K562 (cell line): ENCODE data around the gene NR0B1. TPM values are rescaled to one million over a fixed set of nuclear protein-coding genes. Genes with fewer than 3 reads are reported as not detected.

Experiments used
- ATAC-seq: fragments of 200-7000 bp; cut with Tn5 transposase; 3 replicates; pipeline ENCODE4 v1.9.1; 2020; ENCODE audit warnings: moderate library complexity
- BruUV-seq: library from RNA; stranded (reverse); fragments of 400-500 nt; replicated peaks from 2 replicates; lab custom pipeline; 2021; lab: Mats Ljungman, UMichigan
- CTCF ChIA-PET: fragments of 300-600 bp; formaldehyde crosslinking; extraction: SDS; loops from one replicate; lab custom pipeline; 2021; ENCODE audit warnings: low intra/inter-chr PET ratio; lab: Yijun Ruan, JAX
- POLR2A ChIA-PET: fragments of 300-600, 350-650 bp; sonication (Branson Sonifier 250); formaldehyde crosslinking; extraction: SDS; loops from one replicate; lab custom pipeline; 2021; ENCODE audit warnings: antibody characterized with exemption, inconsistent platforms; lab: Yijun Ruan, JAX
- DNase-seq, 4 experiments: peaks; one replicate each; pipeline versions ENCODE4 v3.0.0 to v3.0.0-alpha.2; 2011 to 2018; ENCODE audit warnings: low spot score in 3 of 4, mixed read lengths in 3 of 4; ENCODE audit errors: extremely low read depth in 1 of 4
- FAIRE-seq: peaks from 2 replicates; lab custom pipeline; 2011; peaks lifted over from hg19 to GRCh38; lab: Jason Lieb, UNC
- H2AFZ ChIP-seq: 2 replicates; pipeline ENCODE4 v1.6.0; 2011; ENCODE audit warnings: low read depth, low read length, control low read depth, inconsistent platforms
- H3K27ac ChIP-seq: fragments of 200-600 bp; 3 replicates; pipeline ENCODE4 v1.8.0; 2011; ENCODE audit warnings: low read depth, mild to moderate bottlenecking, control low read depth, inconsistent platforms, low read length, moderate library complexity, mixed read lengths; ENCODE audit errors: extremely low read depth
- H3K27me3 ChIP-seq, 2 experiments: fragments of 300-600 bp in 1 of 2; 2 replicates in 1 of 2; 3 replicates in 1 of 2; pipeline versions ENCODE4 v1.6.0 to v1.8.0; 2011; ENCODE audit warnings: inconsistent platforms in 2 of 2, low read length in 2 of 2, mild to moderate bottlenecking in 1 of 2, mixed read lengths in 1 of 2, moderate library complexity in 1 of 2; ENCODE audit not compliant: control insufficient read depth in 2 of 2, insufficient read depth in 2 of 2
- H3K36me3 ChIP-seq: fragments of 300-600 bp; 3 replicates; pipeline ENCODE4 v1.8.0; 2011; ENCODE audit warnings: mild to moderate bottlenecking, low read length, inconsistent platforms; ENCODE audit not compliant: control insufficient read depth, insufficient read depth
- H3K4me1 ChIP-seq, 2 experiments: fragments of 200-600 bp in 1 of 2; replicated peaks in 1 of 2; 2 replicates in 1 of 2; 3 replicates in 1 of 2; pipeline versions ENCODE4 v1.5.1 to v1.8.0; 2011; ENCODE audit warnings: inconsistent platforms in 2 of 2, low read length in 2 of 2, mild to moderate bottlenecking in 1 of 2, mixed read lengths in 1 of 2, moderate library complexity in 1 of 2; ENCODE audit not compliant: control insufficient read depth in 2 of 2, insufficient read depth in 2 of 2
- H3K4me2 ChIP-seq: 2 replicates; pipeline ENCODE4 v1.6.1; 2011; ENCODE audit warnings: low read length, control low read depth, inconsistent platforms, mixed read lengths; ENCODE audit not compliant: insufficient read depth
- H3K4me3 ChIP-seq: fragments of 200-600 bp; sonication (generic), shearing (Covaris generic); 2 replicates; pipeline ENCODE4 v1.5.1; 2016; ENCODE audit warnings: control low read depth, inconsistent platforms
- H3K79me2 ChIP-seq: fragments of 200-600 bp; 3 replicates; pipeline ENCODE4 v1.8.0; 2011; ENCODE audit warnings: low read length, inconsistent platforms; ENCODE audit not compliant: control insufficient read depth, insufficient read depth
- H3K9ac ChIP-seq, 2 experiments: 2 replicates each; pipeline versions ENCODE4 v1.6.0 to v1.6.1; 2011; ENCODE audit warnings: low read depth in 2 of 2, low read length in 2 of 2, control low read depth in 1 of 2, inconsistent platforms in 1 of 2, mild to moderate bottlenecking in 1 of 2, mixed read lengths in 1 of 2; ENCODE audit not compliant: insufficient read depth in 1 of 2
- H3K9me1 ChIP-seq: one replicate; pipeline ENCODE4 v1.6.0; 2011; ENCODE audit warnings: inconsistent platforms, mild to moderate bottlenecking, low read length, moderate library complexity; ENCODE audit not compliant: control insufficient read depth, insufficient read depth
- H3K9me3 ChIP-seq: replicated peaks from 2 replicates; pipeline ENCODE4 v1.5.1; 2011; ENCODE audit warnings: low read depth, low read length, inconsistent platforms; ENCODE audit not compliant: control insufficient read depth, insufficient read depth
- H4K20me1 ChIP-seq: replicated peaks from 2 replicates; pipeline ENCODE4 v1.6.1; 2011; ENCODE audit warnings: low read length, inconsistent platforms, mixed read lengths; ENCODE audit not compliant: control insufficient read depth, insufficient read depth
- AFF4 ChIP-seq: sonication (generic); formaldehyde crosslinking; IDR thresholded peaks from 2 replicates; pipeline ENCODE4 v1.8.0; 2023; ENCODE audit warnings: mild to moderate bottlenecking, missing genetic modification reagents
- BCL6 ChIP-seq: fragments of 250-450 bp; sonication (Bioruptor Pico); IDR thresholded peaks from 2 replicates; pipeline ENCODE4 v1.4.0; 2020
- CHD2 ChIP-seq: IDR thresholded peaks from 2 replicates; pipeline ENCODE4 v1.6.1; 2011; ENCODE audit warnings: low read depth, low read length
- CREB5 ChIP-seq: fragments of 250-450 bp; sonication (Bioruptor Pico); IDR thresholded peaks from 2 replicates; pipeline ENCODE4 v1.5.0; 2020; ENCODE audit warnings: mild to moderate bottlenecking
- E4F1 ChIP-seq: fragments of 250-450 bp; sonication (Bioruptor Pico); IDR thresholded peaks from 2 replicates; pipeline ENCODE4 v1.5.0; 2021; ENCODE audit warnings: mild to moderate bottlenecking, borderline replicate concordance
- ETS2 ChIP-seq: IDR thresholded peaks from 2 replicates; pipeline ENCODE4 v1.6.1; 2016; ENCODE audit warnings: borderline replicate concordance, missing genetic modification characterization, mild to moderate bottlenecking, moderate library complexity, missing compliant biosample characterization; ENCODE audit not compliant: poor library complexity, severe bottlenecking
- GABPA ChIP-seq: fragments of 200-800 bp; sonication (Bioruptor generic); conservative IDR thresholded peaks from 2 replicates; pipeline ENCODE4 v1.6.1; 2016; ENCODE audit warnings: low read depth, missing genetic modification characterization, missing compliant biosample characterization
- RAD21 ChIP-seq, 2 experiments: fragments of 250-450 bp in 1 of 2; fragments of 450-650 bp in 1 of 2; sonication (Bioruptor Pico) in 1 of 2; formaldehyde crosslinking in 1 of 2; IDR thresholded peaks in 1 of 2; conservative IDR thresholded peaks in 1 of 2; 2 replicates each; pipeline versions ENCODE4 v1.4.0 to v1.8.0; 2020 to 2022; ENCODE audit warnings: mild to moderate bottlenecking in 2 of 2, moderate library complexity in 1 of 2
- RBM14 ChIP-seq: fragments of 200-400 bp; formaldehyde crosslinking; IDR thresholded peaks from 2 replicates; pipeline ENCODE4 v1.6.1; 2018; ENCODE audit warnings: low read depth, mild to moderate bottlenecking, low read length, moderate library complexity, borderline replicate concordance; ENCODE audit not compliant: insufficient read depth
- SMARCB1 ChIP-seq: IDR thresholded peaks from 2 replicates; pipeline ENCODE4 v1.6.1; 2011; ENCODE audit warnings: improper control_type of control experiment, low read depth; ENCODE audit not compliant: insufficient read length
- SMC3 ChIP-seq: conservative IDR thresholded peaks from 2 replicates; pipeline ENCODE4 v1.6.1; 2011; ENCODE audit warnings: low read depth, low read length, improper control_type of control experiment; ENCODE audit not compliant: insufficient read depth
- TRIM24 ChIP-seq, 2 experiments: fragments of 450-650 bp; IDR thresholded peaks; 2 replicates each; pipeline ENCODE4 v1.6.1; 2016
- ZBTB43 ChIP-seq: sonication (generic); formaldehyde crosslinking; IDR thresholded peaks from 2 replicates; pipeline ENCODE4 v1.8.0; 2023; ENCODE audit warnings: mild to moderate bottlenecking, missing genetic modification reagents
- ZFPM2 ChIP-seq: fragments of 250-450 bp; sonication (Bioruptor Pico); IDR thresholded peaks from 2 replicates; pipeline ENCODE4 v1.5.1; 2022; ENCODE audit warnings: mild to moderate bottlenecking
- WGBS: fragments of 100-300 bp; shearing (Covaris generic); methylation state at CpG from one replicate; pipeline ENCODE4 v1.1.6; 2016; ENCODE audit warnings: low coverage, mixed read lengths; ENCODE audit not compliant: insufficient coverage; ENCODE audit errors: missing lambda C conversion rate; 5-methylcytosine and 5-hydroxymethylcytosine counted together
- in situ Hi-C: fragments of 300-500 bp; cut with MboI; formaldehyde crosslinking; loops from 4 replicates; pipeline ENCODE4 v1.15.0; 2018; ENCODE audit warnings: inconsistent platforms, mixed read lengths
- intact Hi-C: fragments of 100-400 bp; cut with micrococcal nuclease; formaldehyde crosslinking; loops from 2 replicates; pipeline ENCODE4 v1.14.2; 2022
- polyA plus RNA-seq, 8 experiments: library from polyadenylated mRNA; depleted of rRNA in 4 of 8; stranded (reverse) in 5 of 8; unstranded in 3 of 8; fragments of >200 nt; fragmentation: Nextera tagmentation in 2 of 8; fragmentation: Illumina TruSeq in 1 of 8; extraction: Ambion mirVana in 2 of 8; extraction: Trizol in 1 of 8; gene quantifications; 2 replicates each; pipeline versions ENCODE4 v1.2.1 to v1.2.3, GENCODE V29; 2011 to 2014; ENCODE audit warnings: inconsistent platforms in 1 of 8, missing spikeins in 1 of 8
- total RNA-seq, 7 experiments: library from RNA; depleted of rRNA in 6 of 7; stranded (reverse); fragments of >200 nt in 6 of 7; fragmentation: Illumina TruSeq in 2 of 7; extraction: Trizol in 2 of 7; gene quantifications; 2 replicates each; pipeline versions ENCODE4 v1.2.1 to v1.2.3, GENCODE V29; 2011 to 2021; ENCODE audit warnings: low replicate concordance in 1 of 7

The NR0B1 gene
- total and polyA plus RNA-seq, 9 of the 15 experiments (the other 6 are each of a cell fraction or from before 2014, with no cell fraction given), result not detected

- DNase-seq, result no peak
- ChIA-PET POLR2A (no interaction called here), CTCF (no interaction called here)
- Histone ChIP-seq H4K20me1 (no peaks in the 10 kb centered on the region), H3K9me1 (no peaks in the 10 kb centered on the region), H3K79me2 (no peaks in the 10 kb centered on the region), H3K27ac (no peak overlapping the region), H3K4me2 (no peak overlapping the region), H3K36me3 (no peaks in the 10 kb centered on the region), H3K9ac (no peak overlapping the region), H2AFZ (no peak overlapping the region), H3K9me3 (no peaks in the 10 kb centered on the region), H3K4me3 (no peak overlapping the region), H3K27me3 (peaks cover 0 to 8% of the 10 kb centered on the region in 2 experiments; a peak in 1 of 5 replicates), H3K4me1 (peaks cover 0 to 11% of the 10 kb centered on the region in 2 experiments; a peak in 1 of 5 replicates)
- intact Hi-C loops (no loop called here), in situ Hi-C loops (no loop called here)
- no TSS peak for BruUV-seq
- FAIRE-seq, result no peak
- 3% methylated on average over 3 of the region's 3 CpGs for WGBS
- ATAC-seq, result no peak
- TF ChIP-seq RAD21 (CRISPR knock-in tag; conservative IDR thresholded peaks at IDR 0.05 in 1 of 2, IDR thresholded peaks at IDR 0.05 in 1 of 2) (no peak), ZFPM2 (CRISPR knock-in tag) (no peak), ETS2 (tag) (no peak), BCL6 (CRISPR knock-in tag) (no peak), E4F1 (CRISPR knock-in tag) (no peak), SMARCB1 (no peak), AFF4 (CRISPR knock-in tag) (no peak), ZBTB43 (CRISPR knock-in tag) (no peak), CHD2 (no peak), TRIM24 (IDR thresholded peaks at IDR 0.05) (no peak), GABPA (tag) (no peak), SMC3 (no peak), RBM14 (no peak), CREB5 (CRISPR knock-in tag) (no peak)
Observed at GRCh38 chrX:30313322-30313721, 4.1 kb upstream of the NR0B1 start.
